PC-3 (cell line): ENCODE data around the gene AGPAT3.

Experiments
- EZH2 ChIP-seq: fragments of 300-600 bp; sonication (generic); IDR thresholded peaks from one replicate; pipeline ENCODE4 v1.6.1; 2017; ENCODE audit warnings: antibody characterized with exemption, mild to moderate bottlenecking, low read length; ENCODE audit not compliant: unreplicated experiment
- EZH2phosphoT487 ChIP-seq: fragments of 300-600 bp; sonication (generic); IDR thresholded peaks from 2 replicates; pipeline ENCODE4 v1.6.1; 2018; ENCODE audit warnings: mild to moderate bottlenecking, antibody characterized with exemption, low read length, borderline replicate concordance
- TF ChIP-seq, protein P1 (sequence below): fragments of 300-600 bp; sonication (generic); conservative IDR thresholded peaks from 2 replicates; pipeline ENCODE4 v1.5.1; 2017; ENCODE audit warnings: antibody characterized with exemption, low read depth, mild to moderate bottlenecking, low read length

DNA sequence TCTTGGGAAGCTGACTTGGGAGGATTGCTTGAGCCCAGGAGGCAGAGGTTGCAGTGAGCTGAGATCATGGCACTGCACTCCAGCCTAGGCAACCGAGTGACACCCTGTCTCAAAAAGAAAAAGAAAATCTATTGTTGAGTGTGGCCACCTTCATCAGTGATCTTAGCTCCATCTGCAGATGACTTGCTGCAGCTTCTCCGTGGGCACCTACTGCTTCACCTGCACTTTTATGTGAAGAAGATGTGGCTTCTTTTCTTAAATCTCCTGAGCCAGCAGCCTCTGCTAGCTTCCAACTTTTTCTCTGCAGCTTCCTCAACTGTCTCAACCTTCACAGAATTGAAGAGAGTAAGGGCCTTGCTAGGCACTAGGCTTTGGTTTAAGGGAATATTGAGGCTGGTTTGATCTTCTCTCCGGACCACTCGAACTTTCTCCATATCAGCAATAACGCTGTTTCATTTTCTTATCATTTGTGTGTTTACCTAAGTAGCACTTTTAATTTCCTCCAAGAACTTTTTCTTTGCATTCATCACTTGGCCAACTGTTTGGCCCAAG lies 28.0 kb downstream of the AGPAT3 start:
- TF ChIP-seq EZH2phosphoT487 (no peak), EZH2 (no peak)
- TF ChIP-seq, protein P1, sequence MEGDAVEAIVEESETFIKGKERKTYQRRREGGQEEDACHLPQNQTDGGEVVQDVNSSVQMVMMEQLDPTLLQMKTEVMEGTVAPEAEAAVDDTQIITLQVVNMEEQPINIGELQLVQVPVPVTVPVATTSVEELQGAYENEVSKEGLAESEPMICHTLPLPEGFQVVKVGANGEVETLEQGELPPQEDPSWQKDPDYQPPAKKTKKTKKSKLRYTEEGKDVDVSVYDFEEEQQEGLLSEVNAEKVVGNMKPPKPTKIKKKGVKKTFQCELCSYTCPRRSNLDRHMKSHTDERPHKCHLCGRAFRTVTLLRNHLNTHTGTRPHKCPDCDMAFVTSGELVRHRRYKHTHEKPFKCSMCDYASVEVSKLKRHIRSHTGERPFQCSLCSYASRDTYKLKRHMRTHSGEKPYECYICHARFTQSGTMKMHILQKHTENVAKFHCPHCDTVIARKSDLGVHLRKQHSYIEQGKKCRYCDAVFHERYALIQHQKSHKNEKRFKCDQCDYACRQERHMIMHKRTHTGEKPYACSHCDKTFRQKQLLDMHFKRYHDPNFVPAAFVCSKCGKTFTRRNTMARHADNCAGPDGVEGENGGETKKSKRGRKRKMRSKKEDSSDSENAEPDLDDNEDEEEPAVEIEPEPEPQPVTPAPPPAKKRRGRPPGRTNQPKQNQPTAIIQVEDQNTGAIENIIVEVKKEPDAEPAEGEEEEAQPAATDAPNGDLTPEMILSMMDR: no peak
